GM12878 (cell line): ENCODE measurements around the gene UBE3B. TPM values are rescaled to one million over a fixed set of nuclear protein-coding genes. Genes with fewer than 3 reads are reported as not detected.

Experiments
- ATAC-seq: fragments of 200-7000 bp; cut with Tn5 transposase; 3 replicates; pipeline ENCODE4 v1.9.1; 2020; ENCODE audit warnings: mild to moderate bottlenecking, moderate library complexity
- BruUV-seq: library from RNA; stranded (reverse); fragments of 400-500 nt; replicated peaks from 2 replicates; lab custom pipeline; 2021; lab: Mats Ljungman, UMichigan
- CTCF ChIA-PET: fragments of 300-600 bp; sonication (Branson Sonifier 250); formaldehyde crosslinking; extraction: SDS; loops from one replicate; lab custom pipeline; 2021; ENCODE audit warnings: inconsistent platforms; lab: Yijun Ruan, JAX
- POLR2A ChIA-PET: fragments of 350-600 bp; formaldehyde crosslinking; extraction: SDS; loops from one replicate; lab custom pipeline; 2021; ENCODE audit warnings: inconsistent platforms; lab: Charles Lee
- RAD21 ChIA-PET: fragments of 300-600 bp; sonication (Branson Sonifier 250); formaldehyde crosslinking; loops from one replicate; lab custom pipeline; 2023; ENCODE audit warnings: antibody characterized with exemption; ENCODE audit not compliant: unreplicated experiment; lab: Charles Lee
- SMC1A ChIA-PET: fragments of 300-600 bp; sonication (Branson Sonifier 250); formaldehyde crosslinking; loops from one replicate; lab custom pipeline; 2023; ENCODE audit not compliant: unreplicated experiment, uncharacterized antibody; lab: Charles Lee
- DNase-seq: peaks from one replicate; pipeline ENCODE4 v3.0.0-alpha.2; 2011; ENCODE audit warnings: low read depth, low spot score
- FAIRE-seq: peaks from 3 replicates; lab custom pipeline; 2011; peaks lifted over from hg19 to GRCh38; lab: Jason Lieb, UNC
- H2AFZ ChIP-seq: 2 replicates; pipeline ENCODE4 v1.6.0; 2011; ENCODE audit warnings: low read depth, low read length, control low read depth; ENCODE audit not compliant: control insufficient read depth
- H3K27ac ChIP-seq: 2 replicates; pipeline ENCODE4 v1.5.1; 2011; ENCODE audit warnings: control low read depth; ENCODE audit not compliant: control insufficient read depth, insufficient read depth
- H3K27me3 ChIP-seq, 2 experiments: replicated peaks in 1 of 2; 2 replicates each; pipeline versions ENCODE4 v1.6.0 to v1.6.1; 2011; ENCODE audit warnings: low read length in 1 of 2; ENCODE audit not compliant: control insufficient read depth in 2 of 2, insufficient read depth in 2 of 2
- H3K36me3 ChIP-seq, 2 experiments: 2 replicates each; pipeline ENCODE4 v1.5.1; 2011; ENCODE audit warnings: low read length in 1 of 2; ENCODE audit not compliant: control insufficient read depth in 2 of 2, insufficient read depth in 2 of 2
- H3K4me1 ChIP-seq: 2 replicates; pipeline ENCODE4 v1.6.1; 2011; ENCODE audit warnings: mild to moderate bottlenecking, low read length, moderate library complexity, mixed read lengths; ENCODE audit not compliant: control insufficient read depth, insufficient read depth
- H3K4me2 ChIP-seq: 2 replicates; pipeline ENCODE4 v1.6.0; 2011; ENCODE audit warnings: control low read depth; ENCODE audit not compliant: control insufficient read depth, insufficient read depth
- H3K4me3 ChIP-seq: fragments of 200-600 bp; sonication (generic); 2 replicates; pipeline ENCODE4 v1.5.1; 2016
- H3K79me2 ChIP-seq: 2 replicates; pipeline ENCODE4 v1.6.0; 2011; ENCODE audit warnings: low read length; ENCODE audit not compliant: control insufficient read depth, insufficient read depth
- H3K9ac ChIP-seq: 2 replicates; pipeline ENCODE4 v1.8.0; 2011; ENCODE audit warnings: low read length, control low read depth, mixed read lengths; ENCODE audit not compliant: control insufficient read depth, insufficient read depth
- H3K9me3 ChIP-seq: replicated peaks from 3 replicates; pipeline ENCODE4 v1.5.1; 2011; ENCODE audit warnings: mild to moderate bottlenecking, low read length; ENCODE audit not compliant: control insufficient read depth, insufficient read depth
- H4K20me1 ChIP-seq: 2 replicates; pipeline ENCODE4 v1.6.0; 2011; ENCODE audit not compliant: control insufficient read depth, insufficient read depth
- ATF2 ChIP-seq: IDR thresholded peaks from 2 replicates; pipeline ENCODE4 v1.6.1; 2012; ENCODE audit warnings: low read length, inconsistent platforms
- CEBPZ ChIP-seq: fragments of 150-350 bp; IDR thresholded peaks from 2 replicates; pipeline ENCODE4 v1.6.1; 2016; ENCODE audit warnings: low read depth, low read length
- EP300 ChIP-seq, 2 experiments: fragments of 150-350 bp in 1 of 2; IDR thresholded peaks; 2 replicates each; pipeline ENCODE4 v1.6.1; 2011 to 2012; ENCODE audit warnings: low read depth in 2 of 2, low read length in 2 of 2, borderline replicate concordance in 1 of 2, improper control_type of control experiment in 1 of 2, inconsistent platforms in 1 of 2; ENCODE audit not compliant: control insufficient read depth in 1 of 2
- ESRRA ChIP-seq: IDR thresholded peaks from 2 replicates; pipeline ENCODE4 v1.6.1; 2012; ENCODE audit warnings: mild to moderate bottlenecking, low read length, improper control_type of control experiment
- HCFC1 ChIP-seq: fragments of 150-350 bp; IDR thresholded peaks from 2 replicates; pipeline ENCODE4 v1.6.1; 2014; ENCODE audit warnings: low read length
- HDAC2 ChIP-seq: fragments of 200-600 bp; sonication (generic); IDR thresholded peaks from 2 replicates; pipeline ENCODE4 v1.6.1; 2017
- HDGF ChIP-seq: fragments of 450-650 bp; IDR thresholded peaks from 2 replicates; pipeline ENCODE4 v1.6.1; 2016; ENCODE audit warnings: antibody characterized with exemption
- IRF4 ChIP-seq: IDR thresholded peaks from 2 replicates; pipeline ENCODE4 v1.6.1; 2011; ENCODE audit warnings: low read depth, low read length
- NR2C1 ChIP-seq: fragments of 450-650 bp; IDR thresholded peaks from 2 replicates; pipeline ENCODE4 v1.6.1; 2017; ENCODE audit warnings: antibody characterized with exemption, mild to moderate bottlenecking, moderate library complexity
- NRF1 ChIP-seq: conservative IDR thresholded peaks from 2 replicates; pipeline ENCODE4 v1.6.1; 2011; ENCODE audit warnings: mild to moderate bottlenecking, low read depth, low read length, improper control_type of control experiment
- STAT1 ChIP-seq: fragments of 450-650 bp; conservative IDR thresholded peaks from 2 replicates; pipeline ENCODE4 v1.6.1; 2014; ENCODE audit warnings: antibody characterized with exemption, mild to moderate bottlenecking
- STAT3 ChIP-seq: IDR thresholded peaks from 2 replicates; pipeline ENCODE4 v1.6.1; 2011; ENCODE audit warnings: low read depth, low read length, improper control_type of control experiment
- ZBED1 ChIP-seq: IDR thresholded peaks from 2 replicates; pipeline ENCODE4 v1.6.1; 2016; ENCODE audit warnings: borderline replicate concordance
- ZNF207 ChIP-seq: fragments of 450-650 bp; IDR thresholded peaks from 2 replicates; pipeline ENCODE4 v1.6.1; 2014; ENCODE audit warnings: antibody characterized with exemption, mild to moderate bottlenecking, borderline replicate concordance
- ZNF24 ChIP-seq: fragments of 450-650 bp; IDR thresholded peaks from 2 replicates; pipeline ENCODE4 v1.6.1; 2017; ENCODE audit warnings: antibody characterized with exemption, mild to moderate bottlenecking
- WGBS: methylation state at CpG from one replicate; pipeline ENCODE4 v1.1.6; 2016; ENCODE audit warnings: low lambda C conversion rate; ENCODE audit not compliant: insufficient replicate concordance, insufficient coverage; ENCODE audit errors: missing lambda C conversion rate; 5-methylcytosine and 5-hydroxymethylcytosine counted together
- in situ Hi-C: fragments of 300-500 bp; cut with MboI; formaldehyde crosslinking; loops from 9 replicates; pipeline ENCODE4 v1.14.3; 2018; ENCODE audit warnings: mixed read lengths
- intact Hi-C: fragments of 100-400 bp; cut with micrococcal nuclease; formaldehyde crosslinking; loops from one replicate; pipeline ENCODE4 v1.14.2; 2022; ENCODE audit not compliant: unreplicated experiment
- polyA plus RNA-seq, 11 experiments: library from polyadenylated mRNA; depleted of rRNA in 4 of 11; unstranded in 6 of 11; stranded (reverse) in 5 of 11; fragments of >200 nt; fragmentation: Nextera tagmentation in 4 of 11; fragmentation: Illumina TruSeq in 1 of 11; extraction: Ambion mirVana in 4 of 11; extraction: Trizol in 1 of 11; gene quantifications; 1 replicate in 1 of 11; 2 replicates in 10 of 11; pipeline versions ENCODE4 v1.2.1 to v1.2.3, GENCODE V29; 2011 to 2016; ENCODE audit warnings: inconsistent platforms in 2 of 11, missing spikeins in 2 of 11, low read depth in 1 of 11
- total RNA-seq, 4 experiments: library from RNA; depleted of rRNA in 3 of 4; stranded (reverse); fragments of >200 nt in 3 of 4; fragmentation: Illumina TruSeq in 1 of 4; extraction: Trizol in 1 of 4; gene quantifications; 2 replicates each; pipeline versions ENCODE4 v1.2.1 to v1.2.3, GENCODE V29; 2013 to 2021
- TF ChIP-seq, protein P1 (sequence below): IDR thresholded peaks from 2 replicates; pipeline ENCODE4 v1.6.1; 2012; ENCODE audit warnings: mild to moderate bottlenecking, low read depth, low read length
- TF ChIP-seq, protein P2 (sequence below): fragments of 150-350 bp; IDR thresholded peaks from 2 replicates; pipeline ENCODE4 v1.6.1; 2014; ENCODE audit warnings: mild to moderate bottlenecking, low read depth, low read length

The UBE3B gene
- total and polyA plus RNA-seq, 10 of the 15 experiments (the other 5 are each of a cell fraction or from before 2014, with no cell fraction given), result 7.4 to 25.3 (median 17.1) TPM

DNA sequence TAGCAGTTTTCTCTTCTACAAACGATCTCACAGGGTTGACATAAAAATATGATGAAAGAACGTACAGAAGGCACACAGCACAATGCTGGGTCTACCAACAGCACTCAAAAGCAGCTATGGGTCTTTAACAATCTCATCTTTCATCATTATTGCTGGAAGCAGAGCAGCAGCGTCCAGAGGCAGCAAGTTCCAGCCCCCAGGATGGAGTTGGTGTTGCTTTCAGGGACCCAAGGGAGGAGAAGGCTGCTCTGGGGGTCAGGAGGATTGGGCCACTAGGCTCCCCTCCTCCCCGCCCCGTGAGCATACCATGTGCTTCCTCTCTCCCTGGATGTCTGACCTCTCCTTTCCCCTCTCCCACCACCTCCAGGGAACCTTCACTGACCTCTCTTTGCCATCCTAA is 13.7 kb upstream of the UBE3B start:
- Histone ChIP-seq H2AFZ (no peak overlapping the region), H3K79me2 (no peaks in the 10 kb centered on the region; the same call in none of the 2 replicates), H4K20me1 (no peaks in the 10 kb centered on the region), H3K27me3 (no peaks in the 10 kb centered on the region), H3K27ac (no peak overlapping the region), H3K4me2 (no peak overlapping the region), H3K4me1 (peaks cover 3% of the 10 kb centered on the region; the same call in 1 of the 2 replicates), H3K9me3 (no peaks in the 10 kb centered on the region), H3K9ac (no peak overlapping the region), H3K36me3 (peaks cover 8 to 12% of the 10 kb centered on the region in 2 experiments), H3K4me3 (no peak overlapping the region)
- DNase-seq (no peak), ATAC-seq (no peak), FAIRE-seq (no peak)
- ChIA-PET CTCF (no interaction called here), RAD21 (no interaction called here), POLR2A (no interaction called here), SMC1A (no interaction called here)
- WGBS, result 59% methylated on average over 5 of the region's 5 CpGs
- no TSS peak for BruUV-seq
- TF ChIP-seq ZBED1 (no peak), EP300 (IDR thresholded peaks at IDR 0.05; ENCODE audit: borderline replicate concordance in 1 of 2, control insufficient read depth in 1 of 2, low read depth in 2 of 2, low read length in 2 of 2) (no peak), CEBPZ (no peak), ATF2 (no peak), STAT1 (no peak), IRF4 (no peak), ZNF24 (no peak), HDGF (no peak), HDAC2 (no peak), STAT3 (no peak), NRF1 (no peak), ESRRA (no peak), HCFC1 (no peak), NR2C1 (no peak), ZNF207 (no peak)
- TF ChIP-seq, protein P1, sequence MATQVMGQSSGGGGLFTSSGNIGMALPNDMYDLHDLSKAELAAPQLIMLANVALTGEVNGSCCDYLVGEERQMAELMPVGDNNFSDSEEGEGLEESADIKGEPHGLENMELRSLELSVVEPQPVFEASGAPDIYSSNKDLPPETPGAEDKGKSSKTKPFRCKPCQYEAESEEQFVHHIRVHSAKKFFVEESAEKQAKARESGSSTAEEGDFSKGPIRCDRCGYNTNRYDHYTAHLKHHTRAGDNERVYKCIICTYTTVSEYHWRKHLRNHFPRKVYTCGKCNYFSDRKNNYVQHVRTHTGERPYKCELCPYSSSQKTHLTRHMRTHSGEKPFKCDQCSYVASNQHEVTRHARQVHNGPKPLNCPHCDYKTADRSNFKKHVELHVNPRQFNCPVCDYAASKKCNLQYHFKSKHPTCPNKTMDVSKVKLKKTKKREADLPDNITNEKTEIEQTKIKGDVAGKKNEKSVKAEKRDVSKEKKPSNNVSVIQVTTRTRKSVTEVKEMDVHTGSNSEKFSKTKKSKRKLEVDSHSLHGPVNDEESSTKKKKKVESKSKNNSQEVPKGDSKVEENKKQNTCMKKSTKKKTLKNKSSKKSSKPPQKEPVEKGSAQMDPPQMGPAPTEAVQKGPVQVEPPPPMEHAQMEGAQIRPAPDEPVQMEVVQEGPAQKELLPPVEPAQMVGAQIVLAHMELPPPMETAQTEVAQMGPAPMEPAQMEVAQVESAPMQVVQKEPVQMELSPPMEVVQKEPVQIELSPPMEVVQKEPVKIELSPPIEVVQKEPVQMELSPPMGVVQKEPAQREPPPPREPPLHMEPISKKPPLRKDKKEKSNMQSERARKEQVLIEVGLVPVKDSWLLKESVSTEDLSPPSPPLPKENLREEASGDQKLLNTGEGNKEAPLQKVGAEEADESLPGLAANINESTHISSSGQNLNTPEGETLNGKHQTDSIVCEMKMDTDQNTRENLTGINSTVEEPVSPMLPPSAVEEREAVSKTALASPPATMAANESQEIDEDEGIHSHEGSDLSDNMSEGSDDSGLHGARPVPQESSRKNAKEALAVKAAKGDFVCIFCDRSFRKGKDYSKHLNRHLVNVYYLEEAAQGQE, result no peak
- TF ChIP-seq, protein P2, sequence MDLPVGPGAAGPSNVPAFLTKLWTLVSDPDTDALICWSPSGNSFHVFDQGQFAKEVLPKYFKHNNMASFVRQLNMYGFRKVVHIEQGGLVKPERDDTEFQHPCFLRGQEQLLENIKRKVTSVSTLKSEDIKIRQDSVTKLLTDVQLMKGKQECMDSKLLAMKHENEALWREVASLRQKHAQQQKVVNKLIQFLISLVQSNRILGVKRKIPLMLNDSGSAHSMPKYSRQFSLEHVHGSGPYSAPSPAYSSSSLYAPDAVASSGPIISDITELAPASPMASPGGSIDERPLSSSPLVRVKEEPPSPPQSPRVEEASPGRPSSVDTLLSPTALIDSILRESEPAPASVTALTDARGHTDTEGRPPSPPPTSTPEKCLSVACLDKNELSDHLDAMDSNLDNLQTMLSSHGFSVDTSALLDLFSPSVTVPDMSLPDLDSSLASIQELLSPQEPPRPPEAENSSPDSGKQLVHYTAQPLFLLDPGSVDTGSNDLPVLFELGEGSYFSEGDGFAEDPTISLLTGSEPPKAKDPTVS, result no peak
- intact Hi-C loops, result no loop called here
- in situ Hi-C loops, result no loop called here
